ENCODE measurements around the gene TNS3. TPM values are rescaled to one million over a fixed set of nuclear protein-coding genes. Genes with fewer than 3 reads are reported as not detected.

Gene TNS3
- total RNA-seq, 1 experiment from 2014 or later: 135 TPM

GRCh38 chr7:47456210-47456955 is 125.5 kb downstream of the TNS3 start:
- CTCF ChIA-PET: no interaction called here
- no peak overlapping the region for H3K4me3 Mint-ChIP-seq (ENCODE audit: low read depth, unreplicated experiment)
- intact Hi-C loops (cut with micrococcal nuclease; ENCODE audit: unreplicated experiment): no loop called here
- no peak for TF ChIP-seq CTCF (IDR thresholded peaks at IDR 0.05; ENCODE audit: unreplicated experiment)
- no peaks in the 10 kb centered on the region for H3K9me3 Mint-ChIP-seq (ENCODE audit: low read depth, unreplicated experiment)
- peaks cover 8% of the 10 kb centered on the region for H3K4me1 Mint-ChIP-seq (ENCODE audit: low read depth, unreplicated experiment)
- H3K36me3 Mint-ChIP-seq (ENCODE audit: insufficient read depth, unreplicated experiment): no peaks in the 10 kb centered on the region
- no peaks in the 10 kb centered on the region for H3K27me3 Mint-ChIP-seq (ENCODE audit: unreplicated experiment)
- no TSS peak for BruUV-seq (replicated peaks)
- no peak for DNase-seq
- H3K27ac Mint-ChIP-seq (ENCODE audit: unreplicated experiment): no peak overlapping the region

GRCh38 chr7:47455872-47456185 is 126.1 kb downstream of the TNS3 start:
- H3K27me3 Mint-ChIP-seq (ENCODE audit: unreplicated experiment): no peaks in the 10 kb centered on the region
- intact Hi-C loops (cut with micrococcal nuclease; ENCODE audit: unreplicated experiment): no loop called here
- TF ChIP-seq CTCF (IDR thresholded peaks at IDR 0.05; ENCODE audit: unreplicated experiment): no peak
- H3K9me3 Mint-ChIP-seq (ENCODE audit: low read depth, unreplicated experiment): no peaks in the 10 kb centered on the region
- CTCF ChIA-PET: no interaction called here
- DNase-seq: no peak
- H3K4me3 Mint-ChIP-seq (ENCODE audit: low read depth, unreplicated experiment): no peak overlapping the region
- no peak overlapping the region for H3K27ac Mint-ChIP-seq (ENCODE audit: unreplicated experiment)
- no TSS peak for BruUV-seq (replicated peaks)
- H3K36me3 Mint-ChIP-seq (ENCODE audit: insufficient read depth, unreplicated experiment): no peaks in the 10 kb centered on the region
- H3K4me1 Mint-ChIP-seq (ENCODE audit: low read depth, unreplicated experiment): peaks cover 8% of the 10 kb centered on the region

GRCh38 chr7:47454974-47455871 is 126.7 kb downstream of the TNS3 start:
- no peaks in the 10 kb centered on the region for H3K36me3 Mint-ChIP-seq (ENCODE audit: insufficient read depth, unreplicated experiment)
- H3K27me3 Mint-ChIP-seq (ENCODE audit: unreplicated experiment): no peaks in the 10 kb centered on the region
- H3K9me3 Mint-ChIP-seq (ENCODE audit: low read depth, unreplicated experiment): no peaks in the 10 kb centered on the region
- no peak for DNase-seq
- TF ChIP-seq CTCF (IDR thresholded peaks at IDR 0.05; ENCODE audit: unreplicated experiment): no peak
- CTCF ChIA-PET: interaction anchor here (0.6 kb wide), 1 partner anchor 149 kb away, joined by 4 read pairs; no protein-coding TSS in a partner anchor
- H3K4me3 Mint-ChIP-seq (ENCODE audit: low read depth, unreplicated experiment): no peak overlapping the region
- H3K27ac Mint-ChIP-seq (ENCODE audit: unreplicated experiment): no peak overlapping the region
- no TSS peak for BruUV-seq (replicated peaks)
- peaks cover 8% of the 10 kb centered on the region for H3K4me1 Mint-ChIP-seq (ENCODE audit: low read depth, unreplicated experiment)
- intact Hi-C loops (cut with micrococcal nuclease; ENCODE audit: unreplicated experiment): no loop called here

- no peak overlapping the region for H3K4me3 Mint-ChIP-seq (ENCODE audit: low read depth, unreplicated experiment)
- intact Hi-C loops (cut with micrococcal nuclease; ENCODE audit: unreplicated experiment): no loop called here
- no peaks in the 10 kb centered on the region for H3K9me3 Mint-ChIP-seq (ENCODE audit: low read depth, unreplicated experiment)
- no peak for DNase-seq
- peaks cover 8% of the 10 kb centered on the region for H3K4me1 Mint-ChIP-seq (ENCODE audit: low read depth, unreplicated experiment)
- no peak overlapping the region for H3K27ac Mint-ChIP-seq (ENCODE audit: unreplicated experiment)
- CTCF ChIA-PET: interaction anchor here (0.6 kb wide), 1 partner anchor 150 kb away, joined by 4 read pairs; no protein-coding TSS in a partner anchor
- no peaks in the 10 kb centered on the region for H3K27me3 Mint-ChIP-seq (ENCODE audit: unreplicated experiment)
- BruUV-seq (replicated peaks): no TSS peak
- TF ChIP-seq CTCF (IDR thresholded peaks at IDR 0.05; ENCODE audit: unreplicated experiment): no peak
- H3K36me3 Mint-ChIP-seq (ENCODE audit: insufficient read depth, unreplicated experiment): no peaks in the 10 kb centered on the region
These were observed 127.6 kb downstream of the TNS3 start for GRCh38 chr7:47454069-47454973.
